ENCODE data around the gene MT1A. TPM values are rescaled to one million over a fixed set of nuclear protein-coding genes. Genes with fewer than 3 reads are reported as not detected.
A peak's percentile ranks its signal among the peaks of the same experiment; 100 is the strongest.
"Not testable (repeated sequence)": the region's sequence is repeated elsewhere in the genome, so short reads cannot be mapped to it uniquely, and the experiment has no call there.

The MT1A gene
- polyA plus RNA-seq, 1 of the 3 experiments (the other 2 are of a cell fraction) = 5.4 TPM

GRCh38 chr16:56673921-56674320 is 35.5 kb downstream of the MT1A start:
- CTCF ChIA-PET = interaction anchor here (0.6 to 1.2 kb wide), 8 partner anchors 11 to 1122 kb away, joined by 3 to 4 read pairs (median 3); no protein-coding TSS in a partner anchor
- H2AFZ ChIP-seq (ENCODE audit: low read depth) = no peak overlapping the region
- H3K4me1 ChIP-seq (ENCODE audit: control insufficient read depth in 1 of 2, insufficient read depth in 2 of 2, low read depth in 1 of 2, low read length in 1 of 2) = no peaks in the 10 kb centered on the region; a peak in 1 of 4 replicates
- WGBS (ENCODE audit: low lambda C conversion rate) = 70% methylated on average over 12 of the region's 12 CpGs
- no peak for DNase-seq
- no peak overlapping the region for H3K4me2 ChIP-seq
- H3K9me2 ChIP-seq = no peaks in the 10 kb centered on the region
- no peak for TF ChIP-seq PBX3 (IDR thresholded peaks at IDR 0.05)
- peak; percentile 46 for TF ChIP-seq CTCF (IDR thresholded peaks at IDR 0.05)
- TF ChIP-seq TCF12 (IDR thresholded peaks at IDR 0.05) = no peak
- TF ChIP-seq SIN3A (IDR thresholded peaks at IDR 0.05; ENCODE audit: borderline replicate concordance, low read depth, low read length) = no peak
- TF ChIP-seq RCOR1 (IDR thresholded peaks at IDR 0.05; ENCODE audit: low read length) = no peak
- TF ChIP-seq NRF1 (IDR thresholded peaks at IDR 0.05; ENCODE audit: low read depth, low read length) = no peak
- peak; percentile 33 for TF ChIP-seq SMC3 (IDR thresholded peaks at IDR 0.05; ENCODE audit: low read depth, low read length)
- TF ChIP-seq MAX (IDR thresholded peaks at IDR 0.05; ENCODE audit: low read depth) = no peak
- TF ChIP-seq GATA2 (CRISPR knock-in tag; IDR thresholded peaks at IDR 0.05) = no peak
- no peak for TF ChIP-seq FOXJ3 (CRISPR knock-in tag; IDR thresholded peaks at IDR 0.05)
- no peak for TF ChIP-seq FOSL2 (IDR thresholded peaks at IDR 0.05; ENCODE audit: borderline replicate concordance, low read depth)
- no peak for TF ChIP-seq ELF1 (IDR thresholded peaks at IDR 0.05)
- no peak for TF ChIP-seq IRF3 (IDR thresholded peaks at IDR 0.05; ENCODE audit: low read depth, low read length)
- TF ChIP-seq RAD21 (IDR thresholded peaks at IDR 0.05; ENCODE audit: low read length) = peak; percentile 52
- no peak for TF ChIP-seq MXI1 (IDR thresholded peaks at IDR 0.05; ENCODE audit: low read depth, low read length)
- no peak for TF ChIP-seq JUND (IDR thresholded peaks at IDR 0.05)
- TF ChIP-seq EP300 (IDR thresholded peaks at IDR 0.05; ENCODE audit: borderline replicate concordance in 1 of 2, low read depth in 1 of 2, low read length in 1 of 2) = no peak
- TF ChIP-seq TEAD4 (IDR thresholded peaks at IDR 0.05; ENCODE audit: borderline replicate concordance, insufficient read depth) = no peak
- no peaks in the 10 kb centered on the region for H3F3A ChIP-seq (replicated peaks; ENCODE audit: insufficient read depth)
- no peaks in the 10 kb centered on the region for H4K20me1 ChIP-seq (ENCODE audit: insufficient read depth)
- H3K4me3 ChIP-seq (ENCODE audit: low read depth in 2 of 2, low read length in 1 of 2) = no peak overlapping the region
- peaks cover 23% of the 10 kb centered on the region for H3K27me3 ChIP-seq (ENCODE audit: insufficient read depth)
- no peak overlapping the region for H3K27ac ChIP-seq (ENCODE audit: low read depth in 2 of 2, low read length in 1 of 2)
- H3K9ac ChIP-seq = no peak overlapping the region
- H3K9me3 ChIP-seq = no peaks in the 10 kb centered on the region
- POLR2A ChIA-PET = no interaction called here
- H3K79me2 ChIP-seq (ENCODE audit: insufficient read depth) = no peaks in the 10 kb centered on the region
- H3K36me3 ChIP-seq (replicated peaks in 1 of 2; ENCODE audit: control insufficient read depth in 1 of 2, insufficient read depth in 2 of 2, low read length in 1 of 2) = no peaks in the 10 kb centered on the region

GRCh38 chr16:56674570-56674969 is 36.1 kb downstream of the MT1A start:
- 87% methylated on average over 6 of the region's 6 CpGs for WGBS (ENCODE audit: low lambda C conversion rate)
- H3K9me2 ChIP-seq; H3K79me2 ChIP-seq (ENCODE audit: insufficient read depth); POLR2A ChIA-PET; H3F3A ChIP-seq (replicated peaks; ENCODE audit: insufficient read depth); H4K20me1 ChIP-seq (ENCODE audit: insufficient read depth); DNase-seq; H3K36me3 ChIP-seq (replicated peaks in 1 of 2; ENCODE audit: control insufficient read depth in 1 of 2, insufficient read depth in 2 of 2, low read length in 1 of 2); H3K9me3 ChIP-seq; H3K27ac ChIP-seq (ENCODE audit: low read depth in 2 of 2, low read length in 1 of 2); H3K9ac ChIP-seq; H3K4me3 ChIP-seq (ENCODE audit: low read depth in 2 of 2, low read length in 1 of 2); H3K4me1 ChIP-seq (ENCODE audit: control insufficient read depth in 1 of 2, insufficient read depth in 2 of 2, low read depth in 1 of 2, low read length in 1 of 2); H2AFZ ChIP-seq (ENCODE audit: low read depth); H3K4me2 ChIP-seq: not testable (repeated sequence)
- CTCF ChIA-PET = interaction anchor here (0.7 to 1.2 kb wide), 5 partner anchors 11 to 119 kb away, joined by 3 read pairs; no protein-coding TSS in a partner anchor
- H3K27me3 ChIP-seq (ENCODE audit: insufficient read depth) = peaks cover 17% of the 10 kb centered on the region; the same call in 1 of the 2 replicates

Data from SK-N-SH (cell line).